Measurements from ENCODE around the gene CDH2. TPM values are rescaled to one million over a fixed set of nuclear protein-coding genes. Genes with fewer than 3 reads are reported as not detected.

The CDH2 gene
- total RNA-seq, 1 experiment from 2014 or later = 34.0 TPM

GRCh38 chr18:28149810-28150420 is 27.0 kb downstream of the CDH2 start:
- no peak overlapping the region for H3K4me3 ChIP-seq (ENCODE audit: low read length)
- no TSS peak for BruUV-seq (replicated peaks)
- H3K79me2 ChIP-seq (ENCODE audit: low read length) = peaks cover 22% of the 10 kb centered on the region
- POLR2A ChIA-PET (ENCODE audit: unreplicated experiment) = no interaction called here
- no peak overlapping the region for H3K9ac ChIP-seq (ENCODE audit: low read length)
- no peak overlapping the region for H2AFZ ChIP-seq (ENCODE audit: low read length)
- no peak overlapping the region for H3K27ac ChIP-seq (ENCODE audit: low read length)
- H3K4me2 ChIP-seq (ENCODE audit: low read length) = no peak overlapping the region
- no peaks in the 10 kb centered on the region for H3K9me2 ChIP-seq (replicated peaks; ENCODE audit: low read length)
- intact Hi-C loops (cut with micrococcal nuclease) = no loop called here
- H3K9me3 ChIP-seq (ENCODE audit: low read length) = no peaks in the 10 kb centered on the region
- H3F3A ChIP-seq (ENCODE audit: low read length, unreplicated experiment) = no peaks in the 10 kb centered on the region
- H3K4me1 ChIP-seq (ENCODE audit: insufficient read depth, low read length) = no peaks in the 10 kb centered on the region
- H3K36me3 ChIP-seq (ENCODE audit: low read depth, low read length) = no peaks in the 10 kb centered on the region; the same call in 1 of the 2 replicates
- TF ChIP-seq EZH2 (IDR thresholded peaks at IDR 0.05; ENCODE audit: low read length, unreplicated experiment) (no peak), EZH2phosphoT487 (IDR thresholded peaks at IDR 0.05; ENCODE audit: borderline replicate concordance, low read length) (no peak)
- TF ChIP-seq, protein P1, sequence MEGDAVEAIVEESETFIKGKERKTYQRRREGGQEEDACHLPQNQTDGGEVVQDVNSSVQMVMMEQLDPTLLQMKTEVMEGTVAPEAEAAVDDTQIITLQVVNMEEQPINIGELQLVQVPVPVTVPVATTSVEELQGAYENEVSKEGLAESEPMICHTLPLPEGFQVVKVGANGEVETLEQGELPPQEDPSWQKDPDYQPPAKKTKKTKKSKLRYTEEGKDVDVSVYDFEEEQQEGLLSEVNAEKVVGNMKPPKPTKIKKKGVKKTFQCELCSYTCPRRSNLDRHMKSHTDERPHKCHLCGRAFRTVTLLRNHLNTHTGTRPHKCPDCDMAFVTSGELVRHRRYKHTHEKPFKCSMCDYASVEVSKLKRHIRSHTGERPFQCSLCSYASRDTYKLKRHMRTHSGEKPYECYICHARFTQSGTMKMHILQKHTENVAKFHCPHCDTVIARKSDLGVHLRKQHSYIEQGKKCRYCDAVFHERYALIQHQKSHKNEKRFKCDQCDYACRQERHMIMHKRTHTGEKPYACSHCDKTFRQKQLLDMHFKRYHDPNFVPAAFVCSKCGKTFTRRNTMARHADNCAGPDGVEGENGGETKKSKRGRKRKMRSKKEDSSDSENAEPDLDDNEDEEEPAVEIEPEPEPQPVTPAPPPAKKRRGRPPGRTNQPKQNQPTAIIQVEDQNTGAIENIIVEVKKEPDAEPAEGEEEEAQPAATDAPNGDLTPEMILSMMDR (conservative IDR thresholded peaks at IDR 0.05; ENCODE audit: low read depth, low read length) = no peak
- DNase-seq (no peak), ATAC-seq (no peak)
- H4K20me1 ChIP-seq (ENCODE audit: low read length) = no peaks in the 10 kb centered on the region
- CTCF ChIA-PET = no interaction called here
- no peaks in the 10 kb centered on the region for H3K27me3 ChIP-seq (ENCODE audit: low read length)

DNA sequence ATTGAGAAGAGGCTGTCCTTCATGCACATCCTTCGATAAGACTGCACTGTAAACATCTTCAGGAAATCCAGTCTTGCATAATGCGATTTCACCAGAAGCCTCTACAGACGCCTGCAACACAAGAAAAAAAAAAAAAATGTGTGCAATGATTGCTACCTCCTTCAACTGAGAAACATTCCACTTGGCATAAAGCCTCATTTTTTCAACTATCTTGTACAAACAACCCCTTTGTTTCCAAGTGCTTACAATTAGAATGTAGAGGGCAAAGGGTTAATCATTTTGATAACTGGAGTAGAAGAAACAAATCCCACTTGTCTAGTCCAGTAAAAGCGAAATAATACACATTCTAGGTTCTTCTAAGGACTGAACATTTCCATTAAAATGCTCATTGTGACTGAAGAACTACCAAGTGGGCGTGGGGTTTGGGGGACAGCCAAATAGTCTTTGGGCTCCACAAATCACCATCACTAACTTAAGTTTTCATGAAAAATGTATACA is 29.2 kb downstream of the CDH2 start:
- no TSS peak for BruUV-seq (replicated peaks)
- Histone ChIP-seq H3K27me3 (ENCODE audit: low read length) (no peaks in the 10 kb centered on the region), H3K9me3 (ENCODE audit: low read length) (no peaks in the 10 kb centered on the region), H3K4me1 (ENCODE audit: insufficient read depth, low read length) (no peaks in the 10 kb centered on the region), H3K4me3 (ENCODE audit: low read length) (no peak overlapping the region), H2AFZ (ENCODE audit: low read length) (no peak overlapping the region), H3K9ac (ENCODE audit: low read length) (no peak overlapping the region), H3K27ac (ENCODE audit: low read length) (no peak overlapping the region), H3K36me3 (ENCODE audit: low read depth, low read length) (no peaks in the 10 kb centered on the region; the same call in 1 of the 2 replicates), H3K4me2 (ENCODE audit: low read length) (no peak overlapping the region), H4K20me1 (ENCODE audit: low read length) (no peaks in the 10 kb centered on the region), H3K9me2 (replicated peaks; ENCODE audit: low read length) (no peaks in the 10 kb centered on the region), H3F3A (ENCODE audit: low read length, unreplicated experiment) (no peaks in the 10 kb centered on the region), H3K79me2 (ENCODE audit: low read length) (peaks cover 26% of the 10 kb centered on the region)
- ChIA-PET CTCF (no interaction called here), POLR2A (ENCODE audit: unreplicated experiment) (no interaction called here)
- ATAC-seq (no peak), DNase-seq (no peak)
- intact Hi-C loops (cut with micrococcal nuclease) = no loop called here
- no peak for TF ChIP-seq EZH2 (IDR thresholded peaks at IDR 0.05; ENCODE audit: low read length, unreplicated experiment)
- TF ChIP-seq, protein P1 (conservative IDR thresholded peaks at IDR 0.05; ENCODE audit: low read depth, low read length) = no peak
- no peak for TF ChIP-seq EZH2phosphoT487 (IDR thresholded peaks at IDR 0.05; ENCODE audit: borderline replicate concordance, low read length)

GRCh38 chr18:28143725-28144124 is 33.2 kb downstream of the CDH2 start:
- no peak overlapping the region for H2AFZ ChIP-seq (ENCODE audit: low read length)
- no peaks in the 10 kb centered on the region; the same call in 1 of the 2 replicates for H3K36me3 ChIP-seq (ENCODE audit: low read depth, low read length)
- H3F3A ChIP-seq (ENCODE audit: low read length, unreplicated experiment) = no peaks in the 10 kb centered on the region
- ChIA-PET POLR2A (ENCODE audit: unreplicated experiment) (no interaction called here), CTCF (no interaction called here)
- H3K9me2 ChIP-seq (replicated peaks; ENCODE audit: low read length) = no peaks in the 10 kb centered on the region
- no peaks in the 10 kb centered on the region for H3K9me3 ChIP-seq (ENCODE audit: low read length)
- TF ChIP-seq EZH2phosphoT487 (IDR thresholded peaks at IDR 0.05; ENCODE audit: borderline replicate concordance, low read length) = no peak
- TF ChIP-seq, protein P1 (conservative IDR thresholded peaks at IDR 0.05; ENCODE audit: low read depth, low read length) = no peak
- no peak for TF ChIP-seq EZH2 (IDR thresholded peaks at IDR 0.05; ENCODE audit: low read length, unreplicated experiment)
- H3K79me2 ChIP-seq (ENCODE audit: low read length) = peaks cover 15% of the 10 kb centered on the region
- no peak overlapping the region for H3K4me3 ChIP-seq (ENCODE audit: low read length)
- ATAC-seq (no peak), DNase-seq (no peak)
- intact Hi-C loops (cut with micrococcal nuclease) = no loop called here
- no peak overlapping the region for H3K27ac ChIP-seq (ENCODE audit: low read length)
- H3K4me1 ChIP-seq (ENCODE audit: insufficient read depth, low read length) = no peaks in the 10 kb centered on the region
- no peaks in the 10 kb centered on the region for H4K20me1 ChIP-seq (ENCODE audit: low read length)
- no TSS peak for BruUV-seq (replicated peaks)
- H3K4me2 ChIP-seq (ENCODE audit: low read length) = no peak overlapping the region
- no peaks in the 10 kb centered on the region for H3K27me3 ChIP-seq (ENCODE audit: low read length)
- no peak overlapping the region for H3K9ac ChIP-seq (ENCODE audit: low read length)

Measured in PC-3 (cell line).